Measurements from ENCODE around the gene ZNF410. TPM values are rescaled to one million over a fixed set of nuclear protein-coding genes. Genes with fewer than 3 reads are reported as not detected.

Gene ZNF410
- total and polyA plus RNA-seq, 2 of the 8 experiments (the other 6 are each of a cell fraction or from before 2014, with no cell fraction given), result 11.2 to 18.9 TPM

DNA sequence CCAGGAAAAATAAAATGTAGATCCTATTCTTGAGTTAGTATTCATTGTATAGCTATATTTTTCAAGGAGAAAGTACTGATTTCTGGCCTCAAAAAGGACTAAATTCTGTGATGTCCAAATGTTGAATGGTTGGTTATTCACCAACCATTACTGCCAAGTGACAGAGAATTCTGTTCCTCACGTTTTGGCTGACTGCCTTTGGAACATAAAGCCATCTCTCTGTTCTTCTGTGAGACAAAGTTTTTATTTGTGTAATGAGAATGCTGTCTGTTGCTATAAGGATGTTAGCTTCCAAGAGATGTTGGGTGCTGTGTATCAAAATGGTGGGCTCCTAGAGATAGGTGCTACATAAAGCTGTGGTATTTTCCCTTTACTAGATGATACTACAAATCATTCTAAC lies 9.3 kb downstream of the ZNF410 start:
- H3K23me2 ChIP-seq (ENCODE audit: low read depth, low read length), result no peaks in the 10 kb centered on the region; the same call in 1 of the 2 replicates
- no peaks in the 10 kb centered on the region for H3K79me1 ChIP-seq (ENCODE audit: low read depth, low read length)
- H3K14ac ChIP-seq (ENCODE audit: insufficient read length), result no peak overlapping the region
- no peak overlapping the region for H2BK12ac ChIP-seq (ENCODE audit: low read depth, low read length)
- H4K5ac ChIP-seq (ENCODE audit: insufficient read length, low read depth, low read length), result no peak overlapping the region
- H3K9ac ChIP-seq (replicated peaks in 1 of 4; ENCODE audit: extremely low read depth in 1 of 4, low read depth in 3 of 4, low read length in 3 of 4), result no peak overlapping the region
- TF ChIP-seq GTF2F1 (IDR thresholded peaks at IDR 0.05; ENCODE audit: borderline replicate concordance, low read depth, low read length) (no peak), POU5F1 (IDR thresholded peaks at IDR 0.05; ENCODE audit: low read depth, low read length) (no peak), CTBP2 (IDR thresholded peaks at IDR 0.05; ENCODE audit: borderline replicate concordance, insufficient read depth, insufficient read length, low read length) (no peak), TEAD4 (IDR thresholded peaks at IDR 0.05; ENCODE audit: low read depth, low read length) (no peak), BRCA1 (IDR thresholded peaks at IDR 0.05; ENCODE audit: low read depth, low read length) (no peak)
- no peak for DNase-seq (ENCODE audit: low read depth in 1 of 2, low spot score in 2 of 2)
- peaks cover 2 to 48% (median 32%) of the 10 kb centered on the region in 4 experiments; a peak in 7 of 8 replicates for H3K36me3 ChIP-seq (ENCODE audit: control insufficient read depth in 2 of 4, insufficient read depth in 4 of 4, low read length in 3 of 4)
- no peak overlapping the region for H2BK20ac ChIP-seq (ENCODE audit: low read length)
- H3K23ac ChIP-seq (ENCODE audit: insufficient read length), result no peak overlapping the region
- no peaks in the 10 kb centered on the region for H3K9me3 ChIP-seq (ENCODE audit: insufficient read depth in 2 of 2, low read depth in 1 of 2, low read length in 1 of 2)
- no peak overlapping the region for H4K91ac ChIP-seq (replicated peaks; ENCODE audit: insufficient read length, low read length)
- no peak overlapping the region for H3K4me3 ChIP-seq (ENCODE audit: extremely low read depth in 1 of 4, insufficient read depth in 2 of 4, low read depth in 3 of 4, low read length in 4 of 4)
- H3K4me1 ChIP-seq (replicated peaks in 1 of 4; ENCODE audit: control insufficient read depth in 3 of 4, insufficient read depth in 4 of 4, low read length in 3 of 4), result no peaks in the 10 kb centered on the region
- 78% methylated on average over 1 of the region's 1 CpG; no CpG with 5 or more reads in 1 of the 2 experiments for WGBS, 2 experiments (ENCODE audit: extremely low coverage in 1 of 2, insufficient coverage in 1 of 2, insufficient read length in 1 of 2, insufficient replicate concordance in 2 of 2, low coverage in 1 of 2, low lambda C conversion rate in 2 of 2, missing lambda C conversion rate in 1 of 2)
- no peak for FAIRE-seq
- ChIA-PET CTCF (ENCODE audit: partially characterized antibody) (interaction anchor here (0.6 to 0.7 kb wide), 3 partner anchors 69 to 167 kb away, joined by 3 to 4 read pairs (median 4); no protein-coding TSS in a partner anchor), POLR2A (ENCODE audit: partially characterized antibody) (no interaction called here)
- no peaks in the 10 kb centered on the region for H4K20me1 ChIP-seq (replicated peaks in 1 of 2; ENCODE audit: control insufficient read depth in 1 of 2, insufficient read depth in 2 of 2, low read length in 2 of 2)
- H3K18ac ChIP-seq (ENCODE audit: extremely low read depth, low read length), result no peak overlapping the region
- H2BK120ac ChIP-seq (replicated peaks; ENCODE audit: low read depth, low read length), result no peak overlapping the region
- H2AFZ ChIP-seq (ENCODE audit: low read length), result no peak overlapping the region
- H4K8ac ChIP-seq (ENCODE audit: extremely low read depth, insufficient read depth, low read length), result no peak overlapping the region
- H2BK5ac ChIP-seq (ENCODE audit: low read depth, low read length), result no peak overlapping the region
- H3K4me2 ChIP-seq (ENCODE audit: insufficient read depth in 1 of 2, low read depth in 2 of 2, low read length in 2 of 2), result no peak overlapping the region
- no peak overlapping the region for H2BK15ac ChIP-seq (ENCODE audit: low read length)
- H3K27me3 ChIP-seq (replicated peaks in 1 of 4; ENCODE audit: control insufficient read depth in 3 of 4, extremely low read depth in 1 of 4, insufficient read depth in 3 of 4, low read length in 3 of 4), result no peaks in the 10 kb centered on the region
- no peak overlapping the region for H2AK5ac ChIP-seq (ENCODE audit: low read depth, low read length)
- peaks cover 0 to 7% of the 10 kb centered on the region in 2 experiments; a peak in 1 of 4 replicates for H3K79me2 ChIP-seq (ENCODE audit: control insufficient read depth in 1 of 2, insufficient read depth in 2 of 2, low read length in 2 of 2)
- no peak overlapping the region for H3K56ac ChIP-seq (replicated peaks; ENCODE audit: insufficient read length, low read depth, low read length)
- H3K27ac ChIP-seq (ENCODE audit: low read depth, low read length), result no peak overlapping the region
- no peak overlapping the region for H3K4ac ChIP-seq (replicated peaks; ENCODE audit: insufficient read length, low read depth, low read length)

All from H1 (cell line).